ENCODE measurements around the gene NTRK3. TPM values are rescaled to one million over a fixed set of nuclear protein-coding genes. Genes with fewer than 3 reads are reported as not detected.

NTRK3 gene
- total and polyA plus RNA-seq, 4 experiments from 2014 or later = 0.67 TPM; not detected in 3

GRCh38 chr15:87967951-87968350 lies 288.6 kb downstream of the NTRK3 start:
- Mint-ChIP-seq H3K4me3 (no peak overlapping the region), H3K36me3 (no peaks in the 10 kb centered on the region), H3K9me3 (peaks cover 0 to 2% (median 0%) of the 10 kb centered on the region in 8 donors), H3K4me1 (no peaks in the 10 kb centered on the region), H3K27ac (no peak overlapping the region), H3K27me3 (peaks cover 0 to 4% of the 10 kb centered on the region in 2 donors)
- Histone ChIP-seq H3K4me3 (ENCODE audit: low read length in 2 of 2) (no peak overlapping the region), H3K4me1 (ENCODE audit: insufficient read depth, low read length) (no peaks in the 10 kb centered on the region), H3K36me3 (ENCODE audit: insufficient read depth, low read length) (no peaks in the 10 kb centered on the region), H3K27me3 (ENCODE audit: insufficient read depth, low read length) (no peaks in the 10 kb centered on the region), H3K27ac (ENCODE audit: low read depth, low read length) (no peak overlapping the region), H3K9me3 (ENCODE audit: control insufficient read depth in 1 of 2, low read length in 2 of 2) (no peaks in the 10 kb centered on the region)
- ChIA-PET CTCF (ENCODE audit: partially characterized antibody) (no interaction called here), POLR2A (ENCODE audit: partially characterized antibody) (no interaction called here)
- no peak for DNase-seq
- intact Hi-C loops (cut with micrococcal nuclease) = no loop called here

- intact Hi-C loops (cut with micrococcal nuclease) = no loop called here
- Histone ChIP-seq H3K9me3 (ENCODE audit: control insufficient read depth in 1 of 2, low read length in 2 of 2) (no peaks in the 10 kb centered on the region), H3K27me3 (ENCODE audit: insufficient read depth, low read length) (no peaks in the 10 kb centered on the region), H3K4me1 (ENCODE audit: insufficient read depth, low read length) (no peaks in the 10 kb centered on the region), H3K36me3 (ENCODE audit: insufficient read depth, low read length) (no peaks in the 10 kb centered on the region), H3K4me3 (ENCODE audit: low read length in 2 of 2) (no peak overlapping the region), H3K27ac (ENCODE audit: low read depth, low read length) (no peak overlapping the region)
- Mint-ChIP-seq H3K27me3 (peaks cover 0 to 4% of the 10 kb centered on the region in 2 donors), H3K4me3 (no peak overlapping the region), H3K36me3 (no peaks in the 10 kb centered on the region), H3K4me1 (peaks cover 0 to 2% (median 0%) of the 10 kb centered on the region in 4 donors), H3K27ac (no peak overlapping the region), H3K9me3 (peaks cover 0 to 2% (median 0%) of the 10 kb centered on the region in 8 donors)
- DNase-seq = no peak
- ChIA-PET POLR2A (ENCODE audit: partially characterized antibody) (no interaction called here), CTCF (ENCODE audit: partially characterized antibody) (no interaction called here)
Observed at GRCh38 chr15:87965304-87965703, 291.2 kb downstream of the NTRK3 start.

DNA sequence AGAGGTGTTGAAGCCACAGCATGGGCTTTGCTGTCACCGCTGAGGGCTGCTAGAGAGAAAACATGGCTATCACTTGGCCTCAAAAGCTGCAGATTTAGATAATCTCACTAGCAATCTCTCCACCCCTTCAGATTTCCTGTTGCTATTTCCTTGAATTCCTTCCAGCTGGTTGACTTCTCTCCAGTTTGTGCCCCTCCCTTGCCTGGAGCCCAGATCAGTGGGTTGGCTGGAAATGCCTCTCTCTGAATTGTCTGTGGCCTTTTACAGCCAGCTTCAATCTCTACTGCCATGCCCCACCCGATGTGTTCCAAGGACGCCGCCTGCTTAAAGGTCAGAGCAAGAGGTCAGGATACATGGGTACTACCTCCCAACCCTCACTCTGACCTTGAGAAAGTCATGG lies 294.1 kb downstream of the NTRK3 start:
- Mint-ChIP-seq H3K27me3 (peaks cover 1 to 3% of the 10 kb centered on the region in 2 donors), H3K4me1 (peaks cover 0 to 2% (median 0%) of the 10 kb centered on the region in 4 donors), H3K4me3 (no peak overlapping the region), H3K9me3 (peaks cover 0 to 2% (median 0%) of the 10 kb centered on the region in 8 donors), H3K36me3 (no peaks in the 10 kb centered on the region), H3K27ac (no peak overlapping the region)
- H3K9me3 ChIP-seq (ENCODE audit: control insufficient read depth in 1 of 2, low read length in 2 of 2) = no peaks in the 10 kb centered on the region
- CTCF ChIA-PET (ENCODE audit: partially characterized antibody) = no interaction called here
- H3K27me3 ChIP-seq (ENCODE audit: insufficient read depth, low read length) = no peaks in the 10 kb centered on the region
- H3K4me1 ChIP-seq (ENCODE audit: insufficient read depth, low read length) = no peaks in the 10 kb centered on the region
- no peak for DNase-seq
- intact Hi-C loops (cut with micrococcal nuclease) = no loop called here
- no peak overlapping the region for H3K27ac ChIP-seq (ENCODE audit: low read depth, low read length)
- POLR2A ChIA-PET (ENCODE audit: partially characterized antibody) = no interaction called here
- H3K4me3 ChIP-seq (ENCODE audit: low read length in 2 of 2) = no peak overlapping the region
- H3K36me3 ChIP-seq (ENCODE audit: insufficient read depth, low read length) = no peaks in the 10 kb centered on the region

DNA sequence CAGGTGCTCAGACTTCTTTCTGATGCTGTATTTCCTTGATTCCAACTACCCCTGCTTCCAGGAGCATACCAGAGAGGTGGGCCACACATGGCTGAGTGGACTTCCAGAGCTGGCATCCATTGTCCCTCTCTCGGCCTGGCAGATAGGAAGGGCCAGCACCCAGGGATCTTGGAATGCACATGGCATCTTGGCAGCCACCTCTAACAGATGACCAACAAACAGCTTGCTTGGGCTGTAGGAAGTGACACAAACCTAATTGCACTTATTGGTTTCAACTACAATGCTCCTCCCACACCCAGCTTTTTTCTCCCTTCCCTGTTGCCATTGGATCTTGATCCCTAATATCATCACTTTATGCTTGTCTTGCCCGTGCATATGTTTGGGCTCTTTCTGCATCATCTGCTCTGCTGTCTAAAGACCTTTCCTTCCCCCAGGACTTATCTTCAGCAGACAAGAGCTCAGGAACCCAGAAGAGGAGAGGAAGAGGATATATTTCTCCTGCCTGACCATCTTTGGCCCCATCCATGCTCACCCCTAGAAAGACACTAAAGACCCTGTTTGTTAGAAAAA lies 294.6 kb downstream of the NTRK3 start:
- H3K36me3 Mint-ChIP-seq = no peaks in the 10 kb centered on the region
- intact Hi-C loops (cut with micrococcal nuclease) = no loop called here

GRCh38 chr15:87959662-87960061 lies 296.9 kb downstream of the NTRK3 start:
- Histone ChIP-seq H3K27ac (ENCODE audit: low read depth, low read length) (no peak overlapping the region), H3K4me3 (ENCODE audit: low read length in 2 of 2) (no peak overlapping the region), H3K36me3 (ENCODE audit: insufficient read depth, low read length) (no peaks in the 10 kb centered on the region), H3K9me3 (ENCODE audit: control insufficient read depth in 1 of 2, low read length in 2 of 2) (no peaks in the 10 kb centered on the region), H3K27me3 (ENCODE audit: insufficient read depth, low read length) (no peaks in the 10 kb centered on the region), H3K4me1 (ENCODE audit: insufficient read depth, low read length) (no peaks in the 10 kb centered on the region)
- H3K27ac Mint-ChIP-seq = no peak overlapping the region
- H3K4me1 Mint-ChIP-seq = peaks cover 0 to 2% (median 0%) of the 10 kb centered on the region in 4 donors
- no peak for DNase-seq
- intact Hi-C loops (cut with micrococcal nuclease) = no loop called here
- H3K27me3 Mint-ChIP-seq = peaks cover 1 to 2% of the 10 kb centered on the region in 2 donors
- ChIA-PET POLR2A (ENCODE audit: partially characterized antibody) (no interaction called here), CTCF (ENCODE audit: partially characterized antibody) (no interaction called here)
- H3K36me3 Mint-ChIP-seq = no peaks in the 10 kb centered on the region
- H3K9me3 Mint-ChIP-seq = peaks cover 0 to 1% (median 0%) of the 10 kb centered on the region in 8 donors
- H3K4me3 Mint-ChIP-seq = no peak overlapping the region

More for the DNA sequence above, 294.6 kb downstream of the NTRK3 start:
- H3K27ac Mint-ChIP-seq = no peak overlapping the region
- no peak overlapping the region for H3K4me3 Mint-ChIP-seq
- no peak for DNase-seq
- ChIA-PET POLR2A (ENCODE audit: partially characterized antibody) (no interaction called here), CTCF (ENCODE audit: partially characterized antibody) (no interaction called here)
- no peaks in the 10 kb centered on the region for H3K27me3 ChIP-seq (ENCODE audit: insufficient read depth, low read length)
- H3K4me1 Mint-ChIP-seq = peaks cover 0 to 2% (median 0%) of the 10 kb centered on the region in 4 donors
- no peaks in the 10 kb centered on the region for H3K4me1 ChIP-seq (ENCODE audit: insufficient read depth, low read length)
- H3K36me3 ChIP-seq (ENCODE audit: insufficient read depth, low read length) = no peaks in the 10 kb centered on the region
- no peak overlapping the region for H3K27ac ChIP-seq (ENCODE audit: low read depth, low read length)
- H3K9me3 ChIP-seq (ENCODE audit: control insufficient read depth in 1 of 2, low read length in 2 of 2) = no peaks in the 10 kb centered on the region
- H3K4me3 ChIP-seq (ENCODE audit: low read length in 2 of 2) = no peak overlapping the region
- H3K27me3 Mint-ChIP-seq = peaks cover 1 to 3% of the 10 kb centered on the region in 2 donors
- H3K9me3 Mint-ChIP-seq = peaks cover 0 to 2% (median 0%) of the 10 kb centered on the region in 8 donors

DNA sequence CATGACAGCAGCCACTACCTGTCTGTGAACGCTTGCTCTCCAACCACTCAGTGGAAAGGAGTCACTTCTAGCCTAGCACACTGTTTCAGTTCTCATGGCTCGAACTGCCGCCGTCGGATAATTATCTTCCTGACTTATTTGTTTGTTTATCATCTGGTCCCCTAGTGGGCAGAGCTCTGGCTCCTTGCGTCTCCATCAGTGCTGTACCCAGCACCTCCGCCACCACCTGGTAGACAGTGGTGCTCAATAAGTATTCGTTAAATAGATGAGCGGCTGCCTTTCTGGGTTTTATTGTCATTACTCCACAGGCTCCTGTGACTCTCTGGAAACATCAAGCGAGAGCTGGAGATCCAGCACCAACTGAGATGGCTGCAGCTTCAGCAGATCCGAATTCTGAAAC lies 297.5 kb downstream of the NTRK3 start:
- H3K4me3 ChIP-seq (ENCODE audit: low read length in 2 of 2) = no peak overlapping the region
- ChIA-PET POLR2A (ENCODE audit: partially characterized antibody) (no interaction called here), CTCF (ENCODE audit: partially characterized antibody) (no interaction called here)
- no peaks in the 10 kb centered on the region for H3K36me3 Mint-ChIP-seq
- no peaks in the 10 kb centered on the region for H3K9me3 Mint-ChIP-seq
- H3K27ac Mint-ChIP-seq = no peak overlapping the region
- no peak for DNase-seq
- H3K36me3 ChIP-seq (ENCODE audit: insufficient read depth, low read length) = no peaks in the 10 kb centered on the region
- H3K27ac ChIP-seq (ENCODE audit: low read depth, low read length) = no peak overlapping the region
- peaks cover 0 to 2% (median 0%) of the 10 kb centered on the region in 4 donors for H3K4me1 Mint-ChIP-seq
- H3K4me1 ChIP-seq (ENCODE audit: insufficient read depth, low read length) = no peaks in the 10 kb centered on the region
- H3K27me3 Mint-ChIP-seq = peaks cover 0 to 1% of the 10 kb centered on the region in 2 donors
- H3K9me3 ChIP-seq (ENCODE audit: control insufficient read depth in 1 of 2, low read length in 2 of 2) = no peaks in the 10 kb centered on the region
- no peaks in the 10 kb centered on the region for H3K27me3 ChIP-seq (ENCODE audit: insufficient read depth, low read length)
- no peak overlapping the region for H3K4me3 Mint-ChIP-seq
- intact Hi-C loops (cut with micrococcal nuclease) = no loop called here

- Mint-ChIP-seq H3K27ac (no peak overlapping the region), H3K27me3 (peaks cover 0 to 1% of the 10 kb centered on the region in 2 donors), H3K9me3 (peaks cover 0 to 1% (median 0%) of the 10 kb centered on the region in 8 donors), H3K36me3 (no peaks in the 10 kb centered on the region), H3K4me1 (no peaks in the 10 kb centered on the region), H3K4me3 (no peak overlapping the region)
- no peak for DNase-seq
- intact Hi-C loops (cut with micrococcal nuclease) = no loop called here
- Histone ChIP-seq H3K36me3 (ENCODE audit: insufficient read depth, low read length) (no peaks in the 10 kb centered on the region), H3K9me3 (ENCODE audit: control insufficient read depth in 1 of 2, low read length in 2 of 2) (no peaks in the 10 kb centered on the region), H3K4me3 (ENCODE audit: low read length in 2 of 2) (no peak overlapping the region), H3K27me3 (ENCODE audit: insufficient read depth, low read length) (no peaks in the 10 kb centered on the region), H3K27ac (ENCODE audit: low read depth, low read length) (no peak overlapping the region), H3K4me1 (ENCODE audit: insufficient read depth, low read length) (no peaks in the 10 kb centered on the region)
- CTCF ChIA-PET (ENCODE audit: partially characterized antibody) = no interaction called here
- POLR2A ChIA-PET (ENCODE audit: partially characterized antibody) = no interaction called here
Observed at GRCh38 chr15:87955284-87955909, 301.1 kb downstream of the NTRK3 start.

All from CD4-positive, alpha-beta memory T cell (primary cell).